Lower lobe of right lung (tissue), 2 donors: Measurements from ENCODE around the gene GPR137. TPM values are rescaled to one million over a fixed set of nuclear protein-coding genes. Genes with fewer than 3 reads are reported as not detected.

Experiments used
- ATAC-seq, 2 donors: fragments of 200-7000 bp; cut with Tn5 transposase; one replicate each; pipeline ENCODE4 v1.9.1; 2020 to 2022; ENCODE audit warnings: mild to moderate bottlenecking in 2 of 2, moderate library complexity in 2 of 2
- DNase-seq: peaks from one replicate; pipeline ENCODE4 v3.0.0-alpha.2; 2020
- H3K27ac ChIP-seq: fragments of 200-600 bp; one replicate; pipeline ENCODE4 v1.8.0; 2022
- H3K27me3 ChIP-seq: fragments of 200-600 bp; one replicate; pipeline ENCODE4 v1.8.0; 2022; ENCODE audit warnings: low read depth
- H3K36me3 ChIP-seq: fragments of 200-600 bp; one replicate; pipeline ENCODE4 v1.8.0; 2022; ENCODE audit warnings: mild to moderate bottlenecking
- H3K4me1 ChIP-seq: fragments of 200-600 bp; one replicate; pipeline ENCODE4 v1.8.0; 2022
- H3K4me3 ChIP-seq: fragments of 200-600 bp; one replicate; pipeline ENCODE4 v1.8.0; 2022; ENCODE audit warnings: mild to moderate bottlenecking
- H3K9me3 ChIP-seq: fragments of 200-600 bp; one replicate; pipeline ENCODE4 v1.8.0; 2022
- CTCF ChIP-seq: fragments of 200-600 bp; IDR thresholded peaks from one replicate; pipeline ENCODE4 v1.8.0; 2022; ENCODE audit warnings: antibody characterized with exemption, mild to moderate bottlenecking
- intact Hi-C: fragments of 100-400 bp; cut with DNase I; formaldehyde crosslinking; loops from one replicate; pipeline ENCODE4 v1.11.0; 2022
- total RNA-seq: library from RNA; stranded (reverse); fragmentation: NEBNext Ultra II Directional; extraction: Animal tissue kit (Norgen Biotek cat#: 25700); gene quantifications from one replicate; pipeline ENCODE4 v1.2.1, GENCODE V29; 2021
- donor health status: DM: no; HTN: yes; CAD: no; lungs with severe emphysema.

Gene GPR137
- total RNA-seq, 1 donor from 2014 or later, result 37.7 TPM

DNA sequence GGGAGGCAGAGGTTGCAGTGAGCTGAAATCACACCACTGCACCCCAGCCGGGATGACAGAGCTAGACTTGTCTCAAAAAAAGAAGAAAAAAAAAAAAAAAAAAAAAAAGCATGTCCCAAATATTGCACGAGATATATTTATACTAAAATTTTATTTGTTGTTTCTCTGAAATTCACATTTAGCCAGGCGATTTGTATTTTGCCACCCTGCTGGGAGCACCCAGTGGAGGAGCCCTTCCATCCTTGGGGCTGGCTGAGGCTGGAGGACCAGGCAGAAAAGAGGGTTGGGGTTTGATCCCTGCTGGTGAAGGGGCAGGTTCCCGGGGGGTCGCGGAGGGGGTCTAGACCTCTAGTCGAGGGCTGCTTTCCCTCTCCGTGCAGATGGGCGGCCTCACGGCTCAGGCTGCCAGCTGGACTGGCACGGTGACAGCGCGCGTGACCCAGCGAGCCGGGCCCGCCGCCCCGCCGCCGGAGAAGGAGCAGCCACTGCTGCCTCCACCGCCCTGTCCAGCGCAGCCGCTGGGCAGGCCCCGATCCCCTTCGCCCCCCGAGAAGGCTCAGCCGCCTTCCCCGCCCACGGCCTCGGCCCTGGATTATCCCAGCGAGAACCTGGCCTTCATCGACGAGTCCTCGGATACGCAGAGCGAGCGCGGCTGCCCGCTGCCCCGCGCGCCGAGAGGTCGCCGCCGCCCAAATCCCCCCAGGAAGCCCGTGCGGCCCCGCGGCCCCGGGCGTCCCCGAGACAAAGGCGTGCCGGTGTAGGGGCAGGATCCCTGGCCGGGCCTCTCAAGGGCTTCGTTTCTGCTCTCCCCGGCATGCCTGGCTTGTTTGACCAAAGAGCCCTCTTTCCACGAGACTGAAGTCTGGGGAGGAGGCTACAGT, 13.6 kb downstream of the GPR137 start:
- ATAC-seq (peak; percentile 50 to 56), DNase-seq (peak; percentile 70)
- Histone ChIP-seq H3K36me3 (no peaks in the 10 kb centered on the region), H3K4me3 (peak overlapping the region; percentile 51), H3K27me3 (peaks cover 67% of the 10 kb centered on the region), H3K4me1 (peaks cover 32% of the 10 kb centered on the region), H3K9me3 (no peaks in the 10 kb centered on the region), H3K27ac (peak overlapping the region; percentile 34)
- TF ChIP-seq CTCF, result no peak
- intact Hi-C loops, result no loop called here

DNA sequence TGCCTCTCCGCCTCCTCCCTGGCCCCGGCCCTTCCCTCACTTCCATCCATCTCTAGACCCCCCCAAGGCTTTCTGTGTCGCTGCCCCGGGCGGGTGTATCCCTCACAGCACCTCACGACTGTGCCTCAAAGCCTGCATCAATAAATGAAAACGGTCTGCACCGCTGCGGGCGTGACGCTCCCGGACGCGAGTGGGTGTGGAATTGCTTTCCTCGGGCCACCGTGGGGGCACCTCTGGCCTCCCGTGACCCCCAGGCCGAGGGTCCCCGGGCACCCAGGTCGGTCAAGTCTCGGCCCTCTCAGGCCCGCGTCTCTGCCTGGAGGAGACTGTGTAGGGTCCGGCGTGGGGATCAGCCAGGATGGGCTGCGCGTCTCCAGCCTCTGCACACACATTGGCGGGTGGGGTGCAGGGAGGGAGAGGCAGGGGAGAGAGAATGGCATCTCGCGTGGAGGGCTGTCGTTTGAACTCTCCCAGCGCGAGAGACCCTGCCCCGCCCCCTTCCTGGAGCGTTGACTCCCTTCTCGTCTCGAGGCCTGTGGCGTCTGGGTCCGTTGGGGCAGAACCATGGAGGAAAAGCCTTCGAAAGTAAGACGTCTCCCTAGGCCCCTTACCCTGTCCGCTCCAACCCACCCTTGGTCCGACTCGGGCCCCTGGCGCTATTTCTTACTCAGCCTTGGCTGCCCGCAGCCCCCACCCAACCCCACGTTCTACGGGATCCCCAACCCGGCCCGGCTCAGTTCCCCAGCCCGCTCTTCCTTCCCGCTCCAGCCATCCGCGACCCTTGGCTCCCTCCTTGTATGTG, 14.4 kb downstream of the GPR137 start, which contains the start of gene CATSPERZ:
CATSPERZ (plus strand) TSS at position 512 of the 802 bp plus-strand sequence; CDS start at position 565, 53 bp downstream.
- ATAC-seq (no peak), DNase-seq (no peak)
- Histone ChIP-seq H3K4me3 (peak within 1 kb of the TSS; percentile 51), H3K4me1 (peaks cover 33% of the 10 kb centered on the region), H3K27me3 (peaks cover 59% of the 10 kb centered on the region), H3K27ac (peak within 1 kb of the TSS; percentile 34), H3K9me3 (no peaks in the 10 kb centered on the region), H3K36me3 (no peaks in the 10 kb centered on the region)
- intact Hi-C loops, result no loop called here
- TF ChIP-seq CTCF, result no peak

DNA sequence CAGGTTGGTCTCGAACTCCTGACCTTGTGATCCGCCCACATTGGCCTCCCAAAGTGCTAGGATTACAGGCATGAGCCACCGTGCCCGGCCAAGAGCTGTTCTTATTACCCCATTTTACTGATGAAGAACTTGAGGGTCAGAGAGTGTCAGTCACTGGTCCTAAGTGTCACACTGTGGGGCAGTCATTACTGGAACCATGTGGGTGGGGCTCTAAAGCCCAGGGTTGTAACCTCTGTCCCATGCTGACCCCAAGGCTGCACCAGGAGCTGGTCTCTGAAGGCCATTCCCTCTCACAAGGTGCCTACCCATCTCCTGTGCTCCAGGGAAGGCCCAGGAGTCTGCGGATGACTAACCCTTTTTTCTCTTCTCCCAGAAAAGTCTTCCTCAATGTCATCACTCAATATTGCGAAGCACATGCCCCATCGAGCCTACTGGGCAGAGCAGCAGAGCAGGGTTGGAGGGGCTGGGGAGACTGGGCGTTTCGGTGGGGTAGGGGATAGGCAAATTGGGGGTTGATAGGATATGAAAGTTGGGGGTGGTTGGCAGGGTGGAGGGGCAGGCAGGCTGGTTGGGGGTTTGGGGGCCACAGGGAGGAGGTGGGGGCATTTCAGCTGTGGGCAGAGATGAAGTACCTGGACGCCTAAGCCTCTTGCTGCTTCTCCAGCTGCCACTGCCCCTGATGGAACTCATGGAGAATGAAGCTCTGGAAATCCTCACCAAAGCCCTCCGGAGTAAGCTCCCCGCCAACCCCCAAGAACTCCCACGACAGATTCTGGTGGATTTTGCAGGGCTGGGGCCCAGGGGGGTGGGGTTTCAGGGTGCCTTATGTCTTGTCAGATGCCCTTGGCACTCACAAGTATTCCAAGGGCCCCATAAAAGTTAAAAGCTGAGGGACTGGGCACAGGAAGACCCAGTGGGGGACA, 17.7 kb downstream of the GPR137 start:
- no peaks in the 10 kb centered on the region for H3K9me3 ChIP-seq
- H3K4me3 ChIP-seq, result peak overlapping the region; percentile 75
- peaks cover 25% of the 10 kb centered on the region for H3K27me3 ChIP-seq
- TF ChIP-seq CTCF, result no peak
- no peak for ATAC-seq
- no peak for DNase-seq
- peaks cover 9% of the 10 kb centered on the region for H3K36me3 ChIP-seq
- peak overlapping the region; percentile 96 for H3K27ac ChIP-seq
- intact Hi-C loops, result no loop called here
- H3K4me1 ChIP-seq, result peaks cover 48% of the 10 kb centered on the region

DNA sequence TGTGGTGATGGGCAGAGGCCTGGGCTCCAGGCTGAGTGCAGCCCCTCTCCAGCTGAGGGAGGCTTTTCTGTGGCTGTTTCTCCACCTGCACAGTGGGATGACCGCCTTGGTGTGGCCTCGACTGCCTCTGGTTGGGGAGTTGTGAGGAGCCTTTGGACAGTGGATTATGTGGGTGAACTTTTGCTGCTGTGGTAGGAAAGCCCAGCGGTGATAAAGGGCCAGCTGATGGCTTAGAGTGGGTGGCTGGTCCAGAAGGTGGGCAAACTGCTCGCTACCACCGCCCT, 18.3 kb downstream of the GPR137 start:
- Histone ChIP-seq H3K4me3 (peak overlapping the region; percentile 75), H3K27me3 (peaks cover 19% of the 10 kb centered on the region), H3K36me3 (peaks cover 9% of the 10 kb centered on the region), H3K4me1 (peaks cover 46% of the 10 kb centered on the region), H3K9me3 (no peaks in the 10 kb centered on the region), H3K27ac (peak overlapping the region; percentile 96)
- DNase-seq, result no peak
- ATAC-seq, result no peak
- intact Hi-C loops, result no loop called here
- TF ChIP-seq CTCF, result no peak
